Muscle layer of colon (tissue), 2 donors: ENCODE data around the gene KRT33B.

ENCODE experiments used
- H3K27ac ChIP-seq: one replicate; pipeline ENCODE4 v1.7.0; 2013; ENCODE audit warnings: low read depth, mild to moderate bottlenecking, low read length, moderate library complexity
- H3K27me3 ChIP-seq, 2 donors: one replicate each; pipeline ENCODE4 v1.7.0; 2013; ENCODE audit warnings: low read length in 2 of 2, mild to moderate bottlenecking in 2 of 2; ENCODE audit not compliant: insufficient read depth in 2 of 2, control insufficient read depth in 1 of 2
- H3K36me3 ChIP-seq: one replicate; pipeline ENCODE4 v1.7.0; 2013; ENCODE audit warnings: mild to moderate bottlenecking, low read length; ENCODE audit not compliant: insufficient read depth
- H3K4me1 ChIP-seq: one replicate; pipeline ENCODE4 v1.7.0; 2013; ENCODE audit warnings: mild to moderate bottlenecking, low read length; ENCODE audit not compliant: insufficient read depth
- H3K4me3 ChIP-seq, 2 donors: one replicate each; pipeline ENCODE4 v1.7.0; 2013; ENCODE audit warnings: low read length in 2 of 2, low read depth in 1 of 2, mild to moderate bottlenecking in 1 of 2, moderate library complexity in 1 of 2
- H3K9ac ChIP-seq: one replicate; pipeline ENCODE4 v1.7.0; 2013; ENCODE audit warnings: low read length
- H3K9me3 ChIP-seq: one replicate; pipeline ENCODE4 v1.7.0; 2013; ENCODE audit warnings: mild to moderate bottlenecking, low read length
- donor health status: abdominal sarcoma.
- donor health status: Adenocarcinoma of cecum.

Gene KRT33B

DNA sequence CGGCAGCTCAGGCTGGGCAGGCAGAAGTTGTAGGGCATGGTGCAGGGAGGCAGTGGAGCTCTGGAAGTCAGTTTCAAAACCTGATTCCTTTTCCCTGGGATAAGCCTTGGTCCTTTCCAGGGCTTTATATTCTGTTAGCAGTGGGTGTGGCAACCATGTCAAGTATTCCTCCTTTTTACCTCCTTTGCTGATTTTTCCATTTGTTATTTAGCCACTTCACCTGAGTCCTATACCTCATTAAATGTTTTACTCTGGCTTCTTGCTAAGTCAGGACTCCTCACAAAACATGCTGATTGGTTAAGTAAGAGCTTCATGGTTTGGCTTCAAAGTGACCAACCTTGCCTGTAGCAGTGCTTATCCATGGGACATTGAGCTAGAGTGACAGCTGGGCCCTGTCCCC is at the start of gene KRT33B:
TSS of gene KRT33B (minus strand) at position 101 of the 400 bp plus-strand sequence. CDS start at position 38, 63 bp downstream.
- Histone ChIP-seq H3K4me1 (no peaks in the 10 kb centered on the region), H3K9ac (no peak within 1 kb of the TSS), H3K9me3 (no peaks in the 10 kb centered on the region), H3K27ac (no peak within 1 kb of the TSS), H3K36me3 (no peaks in the 10 kb centered on the region), H3K27me3 (no peaks in the 10 kb centered on the region), H3K4me3 (no peak within 1 kb of the TSS)

DNA sequence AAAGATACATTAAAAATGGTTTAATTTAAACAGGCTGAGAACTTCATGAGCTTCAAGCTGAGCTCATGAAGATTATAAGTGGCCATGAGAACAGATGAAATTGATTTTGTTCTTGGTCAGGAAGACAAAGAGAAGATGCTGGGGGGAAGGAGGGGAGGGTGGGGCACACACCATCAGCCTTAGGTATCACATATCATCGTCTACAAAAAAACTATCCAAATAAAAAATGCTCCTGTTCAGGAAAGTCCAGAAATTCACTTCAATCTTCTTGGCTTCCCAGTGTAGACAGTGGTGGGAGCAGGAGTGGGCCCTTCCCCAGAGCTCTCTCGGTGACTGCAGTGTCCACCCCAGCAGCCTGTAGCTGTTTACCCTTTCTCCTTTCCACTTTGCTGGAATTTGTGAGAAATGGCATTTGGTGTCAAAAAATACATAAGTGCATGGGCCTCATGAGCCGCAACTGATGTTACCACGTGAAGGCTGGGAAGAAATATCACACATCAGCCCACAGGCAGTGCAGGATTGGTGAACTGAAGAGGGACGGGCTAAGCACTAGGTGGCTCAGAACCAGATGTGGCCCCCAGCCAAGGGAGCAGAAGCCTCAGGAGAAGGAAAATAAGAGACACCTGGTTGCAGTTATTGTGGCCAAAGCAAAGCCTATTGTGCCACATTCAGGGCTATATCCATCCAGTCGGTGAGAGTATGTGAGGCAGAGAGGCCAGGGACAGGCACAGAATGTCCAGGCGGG is 48.7 kb upstream of the KRT33B start:
- no peaks in the 10 kb centered on the region for H3K9me3 ChIP-seq
- peaks cover 7% of the 10 kb centered on the region for H3K4me1 ChIP-seq
- H3K27me3 ChIP-seq: no peaks in the 10 kb centered on the region
- H3K9ac ChIP-seq: no peak overlapping the region
- H3K4me3 ChIP-seq: no peak overlapping the region
- H3K36me3 ChIP-seq: no peaks in the 10 kb centered on the region
- no peak overlapping the region for H3K27ac ChIP-seq

DNA sequence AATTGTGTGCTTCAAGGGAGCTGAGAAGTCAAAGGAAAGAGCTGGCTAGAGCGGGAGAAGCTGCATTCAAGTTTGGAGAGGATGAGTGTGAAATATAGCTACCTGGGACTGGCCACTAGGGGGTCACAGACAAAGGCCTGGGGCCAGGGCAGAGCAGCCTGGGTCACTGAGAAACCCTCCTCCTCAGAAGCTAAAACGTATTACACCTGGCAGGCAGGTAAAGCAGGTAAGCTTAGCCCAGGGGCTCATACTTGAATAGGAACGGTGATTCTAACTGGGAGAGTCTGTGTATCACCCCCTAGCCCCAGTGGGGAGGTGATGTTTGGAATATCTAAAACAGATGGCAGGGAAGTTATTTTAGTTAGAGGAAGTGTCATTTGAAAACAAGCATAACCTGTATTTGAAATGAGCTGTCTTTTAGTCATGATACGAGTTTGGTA is 48.0 kb upstream of the KRT33B start:
- Histone ChIP-seq H3K36me3 (no peaks in the 10 kb centered on the region), H3K4me3 (no peak overlapping the region), H3K9ac (no peak overlapping the region), H3K9me3 (no peaks in the 10 kb centered on the region), H3K4me1 (peaks cover 7% of the 10 kb centered on the region), H3K27me3 (no peaks in the 10 kb centered on the region), H3K27ac (no peak overlapping the region)

DNA sequence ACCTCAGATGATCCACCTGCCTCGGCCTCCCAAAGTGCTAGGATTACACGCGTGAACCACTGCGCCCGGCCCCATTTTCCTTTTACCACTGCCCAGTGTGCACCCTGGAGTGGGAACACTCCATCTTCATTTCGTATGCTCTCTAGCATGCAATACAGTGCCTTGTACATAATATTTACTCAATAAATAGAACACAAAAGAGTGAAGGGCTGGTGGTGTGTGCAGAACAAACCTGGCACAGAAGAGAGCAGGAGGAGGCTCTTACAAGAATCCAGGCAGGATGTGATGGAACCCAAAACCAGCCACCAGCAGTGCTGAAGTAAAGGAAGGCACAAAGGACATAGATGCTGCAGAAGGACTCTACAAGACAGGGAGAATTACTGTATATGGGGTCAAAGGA is 47.5 kb upstream of the KRT33B start:
- Histone ChIP-seq H3K4me1 (peaks cover 7% of the 10 kb centered on the region), H3K27ac (no peak overlapping the region), H3K27me3 (no peaks in the 10 kb centered on the region), H3K9me3 (no peaks in the 10 kb centered on the region), H3K4me3 (no peak overlapping the region), H3K36me3 (no peaks in the 10 kb centered on the region), H3K9ac (no peak overlapping the region)

DNA sequence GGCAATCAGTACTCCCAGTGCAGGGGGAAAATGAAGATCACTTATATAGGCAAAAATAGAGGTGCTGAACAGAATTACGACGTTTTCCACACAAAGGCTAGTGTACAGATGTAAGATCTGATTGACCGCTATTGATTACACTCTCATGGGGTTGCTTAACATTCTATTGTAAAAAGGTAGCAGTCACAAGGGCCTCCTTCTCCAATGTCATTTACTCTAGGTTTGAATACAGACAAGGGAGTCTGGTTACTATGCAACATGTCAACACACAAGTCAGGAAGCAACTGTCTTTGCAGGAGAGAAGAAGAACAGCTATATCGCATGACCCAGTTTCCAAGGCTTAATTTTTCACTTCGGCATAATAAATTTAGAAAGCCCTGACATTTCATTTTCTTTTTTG is 46.9 kb upstream of the KRT33B start:
- Histone ChIP-seq H3K9me3 (no peaks in the 10 kb centered on the region), H3K4me1 (peaks cover 7% of the 10 kb centered on the region), H3K27me3 (no peaks in the 10 kb centered on the region), H3K36me3 (no peaks in the 10 kb centered on the region), H3K4me3 (no peak overlapping the region), H3K27ac (no peak overlapping the region), H3K9ac (no peak overlapping the region)

DNA sequence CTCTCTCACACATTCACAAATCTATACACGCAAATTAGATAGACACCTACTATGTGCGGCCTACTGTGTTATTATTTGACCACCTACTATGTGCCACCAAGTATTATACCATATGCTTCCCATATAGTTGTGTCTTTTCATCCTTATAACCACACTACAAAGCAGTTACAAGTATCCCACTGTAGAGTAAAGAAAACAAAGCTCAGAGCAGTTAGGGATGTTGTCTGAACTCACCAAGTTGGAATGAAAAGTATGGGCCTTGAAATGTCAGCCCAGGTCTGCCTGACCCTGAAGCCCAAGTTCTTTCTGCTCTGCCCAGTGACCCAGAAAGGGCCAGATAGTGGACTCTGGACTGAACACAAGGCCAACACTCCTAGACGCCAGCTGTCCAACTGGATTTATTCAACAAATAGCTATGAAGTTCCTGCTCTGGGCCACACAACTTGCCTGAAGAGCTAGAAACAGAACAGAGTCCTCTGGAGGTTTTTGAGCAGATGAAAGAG is 46.3 kb upstream of the KRT33B start:
- no peaks in the 10 kb centered on the region for H3K36me3 ChIP-seq
- peaks cover 2% of the 10 kb centered on the region for H3K4me1 ChIP-seq
- H3K4me3 ChIP-seq: no peak overlapping the region
- no peak overlapping the region for H3K9ac ChIP-seq
- H3K9me3 ChIP-seq: no peaks in the 10 kb centered on the region
- no peak overlapping the region for H3K27ac ChIP-seq
- no peaks in the 10 kb centered on the region for H3K27me3 ChIP-seq

DNA sequence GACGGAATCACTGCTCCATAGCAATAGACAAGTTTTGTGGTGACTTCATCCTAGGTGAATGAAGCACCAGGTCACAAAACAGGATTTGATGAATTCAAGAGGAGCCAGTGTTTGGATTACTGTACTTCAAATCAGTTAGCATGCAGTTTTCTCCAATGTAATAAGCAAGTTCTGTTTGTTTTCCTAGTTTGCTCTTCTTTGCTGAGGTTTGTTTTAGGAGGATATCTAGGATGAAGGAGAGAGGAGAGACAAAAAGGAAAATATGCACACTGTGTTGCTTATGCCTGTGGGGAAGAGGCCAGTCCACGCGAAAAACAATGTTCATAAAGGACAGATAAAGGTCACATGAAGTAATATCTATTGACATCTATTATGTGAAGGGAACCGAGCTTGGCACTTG is 45.8 kb upstream of the KRT33B start:
- no peaks in the 10 kb centered on the region for H3K4me1 ChIP-seq
- no peaks in the 10 kb centered on the region for H3K36me3 ChIP-seq
- H3K4me3 ChIP-seq: no peak overlapping the region
- no peak overlapping the region for H3K9ac ChIP-seq
- H3K9me3 ChIP-seq: no peaks in the 10 kb centered on the region
- no peaks in the 10 kb centered on the region for H3K27me3 ChIP-seq
- no peak overlapping the region for H3K27ac ChIP-seq

DNA sequence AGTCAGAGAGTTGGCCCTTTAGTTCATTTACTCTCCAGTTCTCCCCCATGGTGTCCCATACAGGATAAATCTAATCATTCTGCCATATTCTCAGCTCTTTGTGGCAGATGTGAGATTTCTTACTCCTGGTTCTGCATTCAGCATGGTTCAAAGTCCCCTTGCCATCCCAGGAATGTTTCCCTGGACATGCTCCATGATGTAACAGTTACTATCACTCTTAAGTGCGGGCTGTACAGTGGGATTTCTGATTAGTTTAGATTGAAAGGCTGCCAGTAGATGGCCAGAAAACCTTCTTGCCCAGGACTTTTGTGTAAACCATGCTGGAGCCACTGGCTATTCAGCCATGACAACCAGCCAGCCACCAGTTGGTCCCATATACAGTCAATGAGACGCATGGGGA is 44.4 kb upstream of the KRT33B start:
- no peaks in the 10 kb centered on the region for H3K27me3 ChIP-seq
- no peaks in the 10 kb centered on the region for H3K9me3 ChIP-seq
- H3K27ac ChIP-seq: no peak overlapping the region
- H3K9ac ChIP-seq: no peak overlapping the region
- no peak overlapping the region for H3K4me3 ChIP-seq
- no peaks in the 10 kb centered on the region for H3K4me1 ChIP-seq
- no peaks in the 10 kb centered on the region for H3K36me3 ChIP-seq

DNA sequence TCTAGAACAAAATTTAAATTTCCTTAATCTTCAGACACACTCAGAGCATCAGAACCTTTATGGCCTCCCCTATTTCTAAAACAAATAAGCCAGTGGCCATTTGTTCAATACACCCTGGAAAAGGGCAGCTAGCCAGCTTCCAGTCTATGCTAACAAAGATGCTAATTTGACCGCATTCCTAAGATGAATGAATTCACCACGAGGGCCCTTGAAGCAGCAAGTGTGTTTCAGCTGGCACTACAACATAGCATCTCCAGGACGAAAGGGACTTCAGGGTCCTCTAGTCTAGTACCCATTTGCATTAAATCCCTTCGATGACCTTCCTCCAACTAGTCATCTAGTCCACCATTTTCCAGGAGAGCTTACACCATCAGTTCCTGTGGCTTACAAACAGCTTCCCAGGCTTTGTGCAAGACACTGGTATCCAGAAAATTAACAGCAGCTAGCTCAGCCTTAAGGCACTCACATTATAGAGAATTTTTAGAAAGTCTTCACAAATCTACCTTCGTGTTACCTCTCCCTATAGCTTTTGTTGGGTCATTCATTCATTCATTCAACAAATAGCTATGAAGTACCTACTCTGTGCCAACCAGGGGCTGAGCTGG is 43.8 kb upstream of the KRT33B start:
- no peak overlapping the region for H3K4me3 ChIP-seq
- no peaks in the 10 kb centered on the region for H3K36me3 ChIP-seq
- no peak overlapping the region for H3K27ac ChIP-seq
- H3K9ac ChIP-seq: no peak overlapping the region
- no peaks in the 10 kb centered on the region for H3K4me1 ChIP-seq
- H3K27me3 ChIP-seq: no peaks in the 10 kb centered on the region
- no peaks in the 10 kb centered on the region for H3K9me3 ChIP-seq

DNA sequence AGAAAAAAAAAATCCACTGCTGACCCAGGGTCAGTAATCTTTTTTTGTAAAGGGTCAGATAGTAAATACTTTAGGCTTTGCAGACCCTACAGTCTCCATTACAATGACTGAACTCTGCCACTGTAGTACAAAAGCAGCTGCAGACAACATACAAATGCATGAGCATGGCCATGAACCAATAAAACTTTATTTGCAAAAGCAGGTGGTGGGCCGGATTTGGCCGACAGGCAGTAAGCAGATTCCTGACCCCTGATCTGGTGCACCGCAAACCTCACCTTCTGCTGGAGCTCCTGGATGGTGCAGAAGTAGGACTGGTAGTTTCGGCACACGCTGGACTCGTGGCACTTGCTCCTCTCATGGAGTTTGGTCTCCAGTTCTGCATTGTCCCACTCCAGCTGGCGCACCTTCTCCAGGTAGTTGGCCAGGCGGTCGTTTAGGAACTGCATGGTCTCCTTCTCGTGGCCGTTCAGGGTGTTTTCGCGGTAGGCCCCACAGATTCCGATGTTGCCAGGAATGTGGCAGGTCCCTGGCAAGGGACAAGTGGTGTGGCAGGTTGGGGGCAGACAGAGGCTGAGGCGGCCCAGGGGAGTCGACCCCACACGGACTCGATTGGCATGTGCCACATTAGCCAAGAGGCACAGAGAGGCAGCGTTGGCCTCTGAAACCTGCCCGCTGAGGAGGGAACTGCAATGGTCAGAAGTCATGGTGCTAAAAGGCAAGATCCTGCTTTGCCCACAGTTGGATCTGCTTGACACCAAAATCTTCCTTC is 41.6 kb upstream of the KRT33B start:
- Histone ChIP-seq H3K27me3 (no peaks in the 10 kb centered on the region), H3K27ac (no peak overlapping the region), H3K4me1 (no peaks in the 10 kb centered on the region), H3K9me3 (no peaks in the 10 kb centered on the region), H3K36me3 (no peaks in the 10 kb centered on the region), H3K4me3 (no peak overlapping the region), H3K9ac (no peak overlapping the region)

DNA sequence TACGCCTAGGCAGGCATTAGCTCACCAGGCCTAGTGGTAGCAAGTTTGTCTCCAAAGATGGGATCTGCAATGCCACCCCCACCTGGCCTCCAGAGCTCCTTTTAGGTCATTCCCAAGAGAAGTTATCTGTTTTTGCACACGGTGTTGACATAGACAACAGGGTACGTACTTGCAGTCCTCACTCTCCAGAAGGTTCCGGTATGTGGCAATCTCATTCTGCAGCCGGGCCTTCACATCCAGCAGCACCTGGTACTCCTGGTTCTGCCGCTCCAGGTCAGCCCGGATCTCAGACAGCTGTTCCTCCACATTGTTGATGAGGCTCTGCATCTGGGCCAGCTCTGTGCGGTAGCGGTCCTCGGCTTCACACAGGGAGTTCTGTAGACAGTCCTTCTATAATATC is 37.6 kb upstream of the KRT33B start:
- Histone ChIP-seq H3K9ac (no peak overlapping the region), H3K27ac (no peak overlapping the region), H3K27me3 (no peaks in the 10 kb centered on the region), H3K4me3 (no peak overlapping the region), H3K4me1 (no peaks in the 10 kb centered on the region), H3K9me3 (no peaks in the 10 kb centered on the region), H3K36me3 (no peaks in the 10 kb centered on the region)
